HG03175 (cell line): ENCODE data around the gene IGF2.

ENCODE experiments used
- ATAC-seq: cut with Tn5 transposase; IDR thresholded peaks from one replicate; pipeline ENCODE4 v1.9.1; 2021; ENCODE audit warnings: mild to moderate bottlenecking, moderate library complexity; ENCODE audit not compliant: unreplicated experiment

Gene IGF2

DNA sequence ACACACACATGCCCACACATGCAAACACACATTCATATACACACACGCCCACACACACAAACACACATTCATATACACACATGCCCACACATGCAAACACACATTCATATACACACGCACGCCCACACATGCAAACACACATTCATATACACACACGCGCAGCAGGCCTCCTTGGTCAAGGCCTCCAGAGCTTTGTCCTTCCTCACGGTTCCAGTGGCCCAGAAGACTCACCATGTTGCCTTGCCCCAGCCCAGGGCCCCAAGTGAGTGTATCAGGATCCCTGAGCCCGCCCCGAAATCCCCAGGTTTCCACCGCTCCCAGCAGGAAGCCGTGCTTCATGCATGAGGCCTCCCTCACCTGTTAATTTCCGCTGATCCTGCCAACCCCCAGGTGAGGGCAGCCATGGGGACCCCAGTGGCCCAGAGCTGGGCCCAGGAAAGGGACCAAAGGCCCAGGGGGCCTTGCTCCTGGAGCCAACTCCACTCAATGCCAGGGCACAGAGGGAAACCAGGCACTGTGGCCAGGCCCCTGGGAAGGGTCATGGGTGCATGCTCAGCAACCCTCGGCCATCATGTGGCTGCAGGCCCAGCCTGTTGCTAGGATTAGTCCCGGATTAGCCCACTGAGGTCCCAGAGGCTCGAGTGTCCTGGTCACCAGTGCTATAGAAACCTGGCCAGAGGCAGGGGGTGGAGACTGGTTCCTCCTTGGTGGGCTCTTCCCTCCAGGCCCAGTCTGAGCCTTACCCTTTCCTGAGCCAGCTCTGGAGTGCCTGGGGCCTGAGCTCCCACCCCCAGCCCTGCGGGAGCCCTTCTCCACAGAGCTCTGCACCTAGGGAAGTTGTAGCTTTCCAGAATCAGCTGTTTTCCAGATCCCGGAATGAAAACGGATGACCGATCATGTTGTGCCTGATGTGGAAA is 34.4 kb downstream of the IGF2 start:
- ATAC-seq = no peak

- no peak for ATAC-seq
Observed at GRCh38 chr11:2103668-2104523, 35.3 kb downstream of the IGF2 start.

GRCh38 chr11:2102883-2103213 is 36.3 kb downstream of the IGF2 start:
- ATAC-seq = no peak

DNA sequence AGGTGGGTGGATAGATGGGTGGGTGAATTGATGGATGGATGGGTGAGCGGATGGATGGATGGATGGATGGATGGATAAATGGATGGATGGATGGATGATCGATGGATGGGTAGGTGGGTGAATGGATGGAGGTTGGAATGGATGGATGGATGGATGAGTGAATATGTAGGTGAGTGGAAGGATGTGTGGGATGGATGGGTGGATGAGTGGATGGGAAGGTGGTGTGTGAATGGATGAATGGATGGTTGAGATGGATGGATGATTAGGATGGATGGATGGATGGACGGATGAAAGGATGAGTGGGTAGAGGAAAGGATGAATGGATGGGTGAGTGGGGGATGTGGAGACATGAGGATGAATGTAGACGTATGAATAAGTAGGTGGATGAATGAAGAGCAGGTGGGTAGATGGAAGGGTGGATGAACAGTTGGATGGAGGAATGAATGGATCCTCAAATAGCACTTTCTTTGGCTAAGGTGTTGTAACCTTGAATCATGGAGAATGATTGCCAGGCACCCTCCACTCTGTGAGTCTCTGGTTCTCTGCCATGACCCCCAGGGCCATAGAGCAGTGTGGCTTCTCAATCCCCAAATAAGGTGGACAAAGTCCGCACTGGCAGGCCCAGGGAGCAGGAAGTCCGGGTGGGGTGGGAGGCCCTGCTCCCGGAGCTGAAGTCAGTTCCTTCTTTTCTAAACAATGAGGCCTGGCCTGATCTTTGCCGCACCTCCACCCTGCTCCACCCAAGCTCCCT is 36.9 kb downstream of the IGF2 start:
- no peak for ATAC-seq

GRCh38 chr11:2101171-2101675 is 38.0 kb downstream of the IGF2 start:
- no peak for ATAC-seq

DNA sequence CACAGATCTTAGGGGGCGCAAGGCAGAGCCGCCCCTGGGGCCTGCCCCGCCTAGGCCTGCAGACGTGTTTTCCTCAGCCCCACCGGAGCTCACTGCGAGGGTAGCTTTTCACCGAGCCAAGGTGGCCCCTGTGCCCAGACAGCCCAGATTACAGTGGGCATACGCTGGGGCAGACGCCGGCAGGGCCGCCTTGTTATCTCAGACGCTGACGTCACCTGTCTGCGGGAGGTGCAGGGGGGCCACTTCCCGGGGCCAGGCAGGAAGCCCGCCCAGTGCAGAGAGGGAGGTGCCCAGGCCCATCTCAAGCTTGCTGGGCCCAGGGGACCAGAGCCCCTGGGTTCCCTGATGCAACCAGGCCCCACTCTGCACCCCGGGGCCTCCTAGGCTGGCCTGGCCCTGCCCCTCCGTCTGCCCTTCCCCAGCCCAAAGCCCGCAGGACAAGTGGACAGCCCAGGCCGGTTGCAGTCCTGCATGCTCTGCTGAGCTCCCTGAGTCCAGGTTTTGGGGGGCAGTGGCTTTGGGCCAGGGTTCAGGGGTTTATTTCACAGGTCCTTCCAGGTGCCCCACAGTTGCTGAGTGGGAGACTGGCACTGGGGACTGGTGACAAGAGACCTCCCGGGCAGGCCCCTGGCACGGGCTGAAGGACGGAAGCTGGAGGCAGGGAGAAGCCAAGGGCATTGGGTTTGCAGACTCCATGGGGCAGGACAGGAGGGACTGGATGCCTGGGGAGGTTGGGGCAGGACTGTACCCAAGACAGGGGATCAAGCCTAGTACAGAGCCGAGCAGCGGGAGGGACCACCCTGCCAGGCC is 38.6 kb downstream of the IGF2 start:
- no peak for ATAC-seq

DNA sequence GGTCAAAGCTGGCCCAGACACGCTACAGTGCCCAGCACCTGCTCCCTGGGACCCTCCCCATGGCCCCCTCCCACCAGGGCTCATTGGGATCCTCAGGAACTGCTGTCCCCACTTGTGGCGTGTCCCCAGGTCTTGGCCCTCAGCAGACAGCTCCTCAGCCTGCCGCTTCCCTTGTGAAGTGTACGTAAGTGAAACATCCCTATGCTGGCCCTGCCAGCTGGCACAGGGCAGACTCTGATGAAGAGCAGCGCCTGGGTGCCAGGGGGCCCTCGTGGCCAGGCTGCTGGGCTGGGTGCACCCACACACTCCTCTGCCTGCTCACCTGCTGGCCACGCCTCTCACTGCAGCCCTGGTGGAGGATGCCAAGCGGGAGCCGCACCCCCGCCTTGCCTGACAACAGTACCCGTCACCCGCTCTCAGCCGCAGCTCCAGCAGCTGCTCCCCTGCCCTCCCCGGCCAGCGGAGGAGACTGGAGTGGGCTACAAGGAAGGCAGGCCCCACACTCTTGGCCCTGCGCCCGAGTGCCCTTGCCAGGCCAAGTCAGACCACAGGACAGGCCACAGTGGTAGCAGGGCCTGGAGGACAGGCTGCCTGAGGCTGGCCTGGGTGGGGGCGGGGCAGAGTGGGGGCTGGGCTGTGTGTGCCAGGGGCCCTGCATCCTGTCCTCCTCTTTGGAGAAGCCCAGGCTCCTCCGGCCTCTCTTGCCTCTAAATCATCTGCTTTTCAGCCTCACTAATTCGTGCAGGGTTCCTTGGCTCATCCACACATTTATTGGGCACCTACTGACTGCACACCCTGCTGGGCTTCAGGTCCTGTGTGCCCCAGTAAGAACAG is 39.5 kb downstream of the IGF2 start:
- no peak for ATAC-seq

DNA sequence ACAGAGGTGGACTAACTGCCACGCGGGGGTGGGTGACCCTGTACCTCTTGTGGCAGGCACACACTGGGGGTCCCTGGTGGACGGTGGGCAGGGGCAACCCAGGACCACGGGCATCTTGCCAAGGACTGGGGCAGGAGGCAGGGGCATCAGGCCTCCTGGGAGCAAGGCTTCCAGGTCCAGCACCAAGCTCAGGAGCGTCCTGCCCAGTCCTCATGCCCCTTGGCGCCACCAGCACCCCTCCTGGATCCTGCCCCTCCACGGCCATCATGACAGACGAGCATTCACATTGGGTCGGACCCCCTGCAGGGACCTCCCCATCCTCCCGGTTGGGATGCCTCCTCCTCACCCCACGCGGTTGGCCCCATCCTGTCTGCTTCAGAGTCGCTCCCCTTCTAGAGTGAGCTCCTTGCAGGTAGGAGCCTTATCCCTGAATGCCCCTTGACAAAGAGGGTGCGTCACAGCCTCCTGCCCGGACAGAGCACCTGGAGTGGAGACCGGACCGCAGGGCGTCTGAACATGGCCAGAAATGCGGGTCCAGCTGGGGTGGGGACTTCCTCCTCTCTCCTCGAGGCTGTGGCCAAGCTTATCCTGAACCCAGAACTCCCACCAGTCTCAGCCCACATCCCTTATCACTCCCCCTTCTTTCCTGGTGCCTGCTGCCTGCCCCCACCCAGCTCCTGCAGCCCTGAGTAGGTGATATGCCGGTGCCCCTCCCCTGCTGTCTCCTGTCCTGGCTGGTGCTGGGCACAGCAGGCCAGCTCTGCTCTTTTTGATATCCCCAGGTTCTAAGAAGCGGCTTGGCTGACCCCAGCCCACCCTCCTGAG is 40.3 kb downstream of the IGF2 start:
- no peak for ATAC-seq

DNA sequence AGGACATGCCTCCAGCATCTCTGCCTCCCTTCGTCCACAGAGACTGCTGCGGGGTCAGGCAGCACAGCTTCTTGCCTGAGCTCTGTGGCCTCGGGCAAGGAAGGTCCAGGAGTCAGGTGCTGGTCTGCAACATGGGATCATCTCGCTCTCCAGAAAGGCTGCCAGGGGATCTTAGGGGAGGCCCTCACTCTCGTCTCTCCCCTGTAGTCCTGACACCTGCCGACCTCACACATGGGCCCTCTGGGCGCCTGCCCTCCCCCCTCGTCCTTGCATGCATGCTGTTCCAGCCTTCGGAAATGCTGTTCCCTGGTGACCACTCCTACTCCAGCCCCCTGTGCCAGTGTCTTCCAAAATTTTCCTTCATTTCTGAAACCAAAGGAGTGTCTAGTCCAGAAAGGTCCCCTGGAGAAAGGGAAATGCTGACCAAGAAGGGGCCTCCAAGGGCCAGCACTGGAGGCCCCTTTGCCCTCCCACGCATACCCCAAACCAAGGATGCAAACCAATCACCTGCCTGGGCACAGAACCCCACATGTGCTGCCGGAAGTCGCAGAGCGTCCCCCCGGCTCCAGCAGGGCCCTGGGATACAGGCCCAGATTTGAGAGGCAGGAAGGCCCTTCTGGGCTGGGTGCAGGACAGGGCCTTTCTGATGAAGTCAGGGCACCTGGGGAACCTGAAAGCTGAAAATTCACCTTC is 41.0 kb downstream of the IGF2 start:
- no peak for ATAC-seq

DNA sequence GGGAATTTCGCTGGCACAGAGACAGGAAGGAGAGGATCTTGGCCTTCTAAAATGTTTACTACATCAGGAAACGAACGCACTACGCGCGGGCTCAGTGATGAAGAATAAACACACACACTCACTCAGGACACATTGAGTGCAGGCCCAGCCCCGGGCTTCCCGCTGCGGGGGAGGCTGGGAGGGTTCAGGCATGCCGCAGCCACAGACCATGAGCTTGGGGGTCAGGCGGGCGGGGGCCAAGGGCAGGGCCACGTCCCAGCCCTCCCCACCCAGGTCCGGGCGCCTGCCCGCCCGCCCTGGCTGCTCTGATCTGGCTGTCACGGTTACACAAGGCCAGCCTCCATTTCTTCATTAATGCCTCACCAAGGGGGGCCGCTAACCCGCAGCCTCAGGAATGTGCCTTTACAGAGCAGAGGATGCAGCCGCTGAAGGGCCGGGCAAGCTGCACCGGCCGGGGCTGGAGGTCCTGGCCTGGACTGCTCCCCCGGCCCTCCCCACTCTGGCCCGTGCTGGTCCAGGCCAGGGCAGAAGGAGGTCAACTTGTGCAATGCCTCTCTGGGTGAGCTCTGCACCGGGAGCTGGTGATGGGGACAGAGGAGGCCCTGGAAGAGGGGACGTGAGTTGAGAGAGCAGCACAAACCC is 41.7 kb downstream of the IGF2 start:
- no peak for ATAC-seq

DNA sequence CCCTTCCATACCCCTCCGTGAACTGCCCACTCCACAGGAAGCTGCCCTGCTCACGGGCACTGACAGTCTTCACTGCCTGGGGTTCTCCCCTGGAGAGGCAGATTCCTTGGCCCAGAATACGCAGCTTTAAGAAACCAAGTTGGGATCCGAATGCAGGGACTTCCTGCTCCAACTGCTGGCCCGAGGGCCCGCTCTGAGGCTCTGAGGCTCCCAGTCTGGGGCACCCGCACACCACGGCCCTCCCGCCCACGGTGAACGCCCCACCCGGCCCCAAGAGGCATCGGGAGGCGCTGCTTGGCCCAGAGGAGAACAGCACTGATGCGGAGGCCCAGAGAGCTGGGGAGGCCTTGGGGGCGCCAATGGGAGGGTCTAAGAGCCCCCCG is 42.3 kb downstream of the IGF2 start:
- no peak for ATAC-seq

DNA sequence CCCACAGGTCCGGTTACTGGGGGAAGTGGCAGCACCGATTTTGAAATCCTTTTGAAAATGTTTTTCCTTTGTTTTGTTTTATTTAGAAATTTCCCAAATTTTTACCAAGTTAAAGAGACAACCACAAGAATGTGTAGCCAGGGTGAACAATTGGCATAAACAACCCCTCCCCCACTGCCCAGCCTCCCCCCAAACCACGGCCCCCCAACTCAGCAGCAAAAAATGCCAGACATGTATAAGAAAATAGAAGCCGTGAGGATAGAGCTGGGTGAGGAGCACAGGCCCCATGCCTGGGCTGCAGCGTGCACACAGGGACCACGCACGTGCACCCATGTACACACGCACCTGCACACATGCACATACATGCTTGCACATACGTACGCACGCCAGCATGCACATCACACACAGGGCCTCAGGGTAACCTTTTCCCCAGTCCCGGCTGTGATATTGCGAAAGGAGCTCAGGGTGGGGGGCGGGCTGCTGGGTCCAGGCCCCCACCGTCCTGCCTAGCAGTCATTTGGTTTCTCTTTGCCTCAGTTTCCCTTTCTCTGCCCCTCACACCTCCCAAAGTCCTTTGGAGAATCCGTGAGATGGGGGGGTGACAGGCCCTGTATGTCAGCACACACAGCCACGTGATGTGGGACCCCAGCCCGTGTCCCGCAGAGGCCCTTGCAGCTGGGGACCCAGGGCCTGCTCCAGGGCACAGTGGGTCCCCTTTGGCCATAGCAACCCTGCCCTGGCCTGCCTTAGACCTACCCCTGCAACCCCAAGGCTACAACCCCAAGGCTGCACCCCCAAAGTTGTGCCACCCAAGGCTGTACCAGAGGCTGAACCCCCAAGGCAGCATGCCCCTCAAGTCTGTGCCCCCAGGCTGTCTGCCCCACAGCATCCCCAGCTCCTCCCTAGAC is 42.9 kb downstream of the IGF2 start:
- ATAC-seq = no peak

DNA sequence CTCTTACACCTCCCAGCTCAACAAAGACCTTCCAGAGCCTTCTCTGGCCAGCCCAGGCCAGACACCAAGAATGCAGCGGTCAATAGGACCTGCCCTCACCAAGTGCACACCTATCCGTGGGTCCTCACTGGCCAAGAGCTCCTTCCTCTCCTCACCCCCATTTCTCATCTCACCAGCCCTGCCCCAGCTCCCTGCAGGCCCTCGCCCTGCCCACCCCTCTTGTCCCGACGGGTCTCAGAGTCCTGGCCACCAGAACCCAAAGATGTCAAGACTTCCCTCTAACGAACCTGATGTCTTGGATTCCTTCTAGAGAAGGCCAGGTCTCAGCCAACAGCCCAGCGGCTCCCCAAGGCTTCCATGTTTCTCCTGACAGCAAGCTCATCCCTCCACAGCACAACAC is 43.6 kb downstream of the IGF2 start:
- no peak for ATAC-seq

DNA sequence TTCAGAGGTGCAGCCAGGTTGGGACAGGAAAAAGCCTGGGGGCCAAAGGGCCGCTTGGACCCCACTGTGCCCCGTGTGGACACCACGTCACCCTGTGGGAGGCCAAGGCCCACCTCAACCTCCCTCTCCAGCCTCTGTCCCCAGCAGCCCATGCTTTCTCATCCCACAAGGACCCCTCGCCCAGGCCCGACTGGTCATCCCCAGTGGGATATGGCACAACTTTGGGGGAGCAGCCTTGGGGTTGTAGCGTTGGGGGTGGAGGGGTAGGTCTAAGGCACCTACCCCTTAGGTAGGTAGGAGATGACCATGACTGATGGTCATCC is 44.0 kb downstream of the IGF2 start:
- no peak for ATAC-seq

GRCh38 chr11:2094354-2095197 is 44.6 kb downstream of the IGF2 start:
- no peak for ATAC-seq
